Diencephalon (tissue), 1 donor: ENCODE data around the gene SLC4A5. TPM values are rescaled to one million over a fixed set of nuclear protein-coding genes. Genes with fewer than 3 reads are reported as not detected.

Experiments
- small RNA-seq: library from RNA; depleted of rRNA; stranded (forward); fragments of <200 nt; gene quantifications from one replicate; pipeline ENCODE3, GENCODE V24; 2014
- total RNA-seq: library from RNA; depleted of rRNA; stranded (reverse); fragments of >200 nt; gene quantifications from one replicate; pipeline ENCODE4 v1.2.3, GENCODE V29; 2014

The SLC4A5 gene, protein sequence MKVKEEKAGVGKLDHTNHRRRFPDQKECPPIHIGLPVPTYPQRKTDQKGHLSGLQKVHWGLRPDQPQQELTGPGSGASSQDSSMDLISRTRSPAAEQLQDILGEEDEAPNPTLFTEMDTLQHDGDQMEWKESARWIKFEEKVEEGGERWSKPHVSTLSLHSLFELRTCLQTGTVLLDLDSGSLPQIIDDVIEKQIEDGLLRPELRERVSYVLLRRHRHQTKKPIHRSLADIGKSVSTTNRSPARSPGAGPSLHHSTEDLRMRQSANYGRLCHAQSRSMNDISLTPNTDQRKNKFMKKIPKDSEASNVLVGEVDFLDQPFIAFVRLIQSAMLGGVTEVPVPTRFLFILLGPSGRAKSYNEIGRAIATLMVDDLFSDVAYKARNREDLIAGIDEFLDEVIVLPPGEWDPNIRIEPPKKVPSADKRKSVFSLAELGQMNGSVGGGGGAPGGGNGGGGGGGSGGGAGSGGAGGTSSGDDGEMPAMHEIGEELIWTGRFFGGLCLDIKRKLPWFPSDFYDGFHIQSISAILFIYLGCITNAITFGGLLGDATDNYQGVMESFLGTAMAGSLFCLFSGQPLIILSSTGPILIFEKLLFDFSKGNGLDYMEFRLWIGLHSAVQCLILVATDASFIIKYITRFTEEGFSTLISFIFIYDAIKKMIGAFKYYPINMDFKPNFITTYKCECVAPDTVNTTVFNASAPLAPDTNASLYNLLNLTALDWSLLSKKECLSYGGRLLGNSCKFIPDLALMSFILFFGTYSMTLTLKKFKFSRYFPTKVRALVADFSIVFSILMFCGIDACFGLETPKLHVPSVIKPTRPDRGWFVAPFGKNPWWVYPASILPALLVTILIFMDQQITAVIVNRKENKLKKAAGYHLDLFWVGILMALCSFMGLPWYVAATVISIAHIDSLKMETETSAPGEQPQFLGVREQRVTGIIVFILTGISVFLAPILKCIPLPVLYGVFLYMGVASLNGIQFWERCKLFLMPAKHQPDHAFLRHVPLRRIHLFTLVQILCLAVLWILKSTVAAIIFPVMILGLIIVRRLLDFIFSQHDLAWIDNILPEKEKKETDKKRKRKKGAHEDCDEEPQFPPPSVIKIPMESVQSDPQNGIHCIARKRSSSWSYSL
- total RNA-seq: 3.2 TPM

DNA sequence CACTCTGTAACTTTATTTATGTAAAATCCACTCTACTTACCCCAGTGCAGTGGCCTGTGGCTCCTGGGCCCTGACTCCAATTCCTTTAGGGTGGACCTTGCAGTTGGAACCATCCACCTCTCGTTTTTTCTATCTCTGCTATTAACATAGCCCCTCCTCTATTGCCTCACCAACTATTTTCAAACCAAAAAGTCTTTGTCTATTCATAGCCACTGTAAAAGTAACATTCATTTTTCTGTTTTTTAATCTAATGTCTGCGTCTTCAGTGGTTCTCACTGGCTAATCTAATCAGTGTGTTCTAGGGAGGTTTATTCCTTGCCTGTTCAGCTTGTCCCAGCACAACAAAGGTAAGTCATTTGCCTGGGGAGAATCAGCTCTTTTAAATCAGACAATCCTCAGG, at the start of gene SLC4A5:
Gene SLC4A5 (minus strand): TSS at position 101 of the 400 bp plus-strand sequence. CDS start 28,393 bp downstream, outside the sequence.

DNA sequence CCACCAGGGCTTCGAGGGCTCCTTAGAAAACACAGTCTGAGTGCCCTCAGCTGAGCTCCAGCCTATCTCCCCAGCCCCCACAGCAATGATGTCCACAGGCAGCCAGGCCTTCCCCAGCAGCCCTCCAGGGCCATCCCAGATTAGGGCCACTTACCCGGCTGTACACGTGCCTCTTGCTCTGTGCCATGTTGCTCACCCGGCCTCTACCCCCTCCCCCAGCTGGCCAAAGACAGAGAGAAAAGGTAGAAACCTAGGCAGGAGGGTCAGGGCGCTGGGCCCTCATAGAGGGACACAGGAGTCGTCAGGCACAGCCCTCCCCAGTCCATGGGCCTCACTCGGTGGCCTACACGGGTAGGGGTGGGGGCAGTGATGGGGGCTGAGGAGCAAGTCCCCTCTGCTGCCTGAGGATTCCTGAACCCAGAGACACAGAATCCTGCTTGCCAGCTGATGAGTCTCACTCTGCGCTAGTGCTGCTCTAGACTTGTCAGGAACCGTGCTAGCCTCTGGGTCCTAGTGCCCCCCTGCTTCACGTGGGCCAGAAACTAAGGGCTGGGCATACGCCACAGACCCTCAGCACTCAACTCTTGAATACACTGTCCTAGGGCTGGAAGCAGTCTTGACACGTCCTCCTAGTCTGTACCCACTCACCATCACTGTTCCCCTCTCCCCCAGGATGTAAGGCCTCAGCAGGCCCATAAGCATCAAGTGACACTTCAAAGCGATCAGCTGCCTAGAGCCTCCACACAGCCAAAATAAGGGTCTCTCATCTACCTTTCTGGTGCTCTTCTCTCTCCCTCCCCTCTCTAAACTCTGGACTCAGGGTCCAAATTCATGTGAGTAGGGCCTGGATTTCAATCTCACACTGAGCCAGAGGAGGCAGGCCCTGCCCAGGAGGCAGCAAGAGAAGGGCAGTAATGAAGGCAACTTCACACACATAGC, 36.9 kb upstream of the SLC4A5 start, which contains the start of gene DCTN1:
Gene DCTN1 (minus strand): TSS at position 461 of the 939 bp plus-strand sequence. CDS start 274 bp downstream, at position 187.

DNA sequence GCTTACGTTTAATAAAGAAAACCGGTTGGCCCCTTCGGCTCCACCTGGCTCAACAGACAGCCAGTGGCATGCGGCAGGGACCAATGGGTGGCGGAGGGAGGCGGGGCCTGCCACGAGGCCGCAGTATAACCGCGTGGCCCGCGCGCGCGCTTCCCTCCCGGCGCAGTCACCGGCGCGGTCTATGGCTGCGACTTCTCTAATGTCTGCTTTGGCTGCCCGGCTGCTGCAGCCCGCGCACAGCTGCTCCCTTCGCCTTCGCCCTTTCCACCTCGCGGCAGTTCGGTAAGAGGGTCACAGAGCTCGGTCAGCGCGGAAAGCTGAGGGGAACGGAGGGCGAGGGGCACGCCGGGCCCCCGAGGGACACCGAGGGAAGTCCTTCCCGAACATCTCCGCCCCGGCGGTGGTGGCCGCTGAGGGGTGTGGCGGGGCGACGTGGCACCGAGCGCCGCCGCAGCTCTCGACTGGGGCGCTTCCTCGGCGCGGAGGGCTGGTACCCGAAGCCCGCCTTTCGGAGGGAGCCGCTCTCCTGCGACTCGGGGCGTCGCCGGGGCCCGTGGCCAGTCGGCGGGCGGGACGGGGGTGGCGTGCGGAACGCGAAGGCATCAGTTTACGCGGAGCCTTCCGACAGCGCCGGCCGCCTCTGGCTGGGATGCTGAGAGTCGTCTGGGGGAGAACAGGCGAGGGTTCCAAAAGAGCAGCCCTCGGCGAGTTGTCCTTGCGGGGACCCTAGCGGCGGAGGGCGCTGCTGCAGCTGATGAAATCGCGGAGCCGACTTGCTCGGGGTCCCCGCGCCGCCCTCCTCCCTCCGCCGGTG, 144.5 kb downstream of the SLC4A5 start, which contains the start of gene MTHFD2:
Gene MTHFD2 (plus strand): TSS at position 155 of the 814 bp plus-strand sequence. CDS start 27 bp downstream, at position 182.

DNA sequence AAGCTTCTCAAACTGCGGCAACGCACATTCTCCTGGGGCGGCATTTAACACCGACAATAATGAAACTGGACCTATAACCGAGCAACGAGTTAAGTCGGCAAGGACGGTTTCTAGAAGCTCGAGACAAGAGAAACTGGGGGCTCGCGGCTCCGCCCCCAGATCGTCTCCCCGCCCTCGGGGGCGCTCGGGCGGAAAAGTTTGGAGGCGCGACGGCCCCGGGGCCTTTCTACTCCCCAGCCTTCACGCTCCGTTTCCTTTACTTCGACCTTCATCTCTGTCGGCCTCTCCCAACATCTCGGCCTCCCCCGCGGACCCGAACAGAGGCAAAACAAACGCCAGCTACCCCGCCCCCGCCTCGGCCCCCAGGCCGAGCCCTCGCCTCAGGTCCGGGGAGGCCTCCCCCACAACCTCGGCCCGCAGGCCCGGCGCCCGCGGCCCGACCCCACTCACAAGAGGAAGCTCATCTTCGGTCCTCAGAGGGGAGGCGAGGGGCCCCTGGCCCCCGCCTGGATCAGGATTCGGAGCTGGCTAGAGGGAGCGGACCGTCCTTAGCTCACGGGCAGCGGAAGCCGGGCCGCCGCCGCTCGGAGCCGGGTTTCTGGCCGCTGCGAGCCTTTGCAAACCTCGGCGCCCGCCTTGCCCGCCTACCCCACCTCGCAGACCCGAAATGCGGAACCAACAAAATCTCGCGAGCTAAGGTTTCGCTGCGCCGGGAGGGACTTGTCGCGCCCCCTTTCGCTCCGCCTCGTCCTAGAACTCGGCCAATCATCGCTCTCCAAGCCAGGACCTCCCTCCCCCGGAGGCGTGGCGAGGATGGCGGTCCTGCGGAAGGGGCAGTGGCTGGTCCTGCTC, 164.8 kb downstream of the SLC4A5 start, which contains the start of gene MOB1A:
Gene MOB1A (minus strand): TSS at position 669 of the 852 bp plus-strand sequence. CDS start 205 bp downstream, at position 464.

Small RNA genes within 50 kb of the gene (small RNA-seq; reads per million reads assigned to genes)
- not detected for gene RNU6-542P
- gene TAF13P2: not detected

Other genes with a start within 250 kb of the SLC4A5 start
- 45.2 TPM for gene BOLA3, start 195.5 kb downstream of the SLC4A5 start, total RNA-seq
- gene MOB1A, start 164.5 kb downstream of the SLC4A5 start, total RNA-seq: 52.4 TPM
- 31.1 TPM for gene MTHFD2, start 144.8 kb downstream of the SLC4A5 start, total RNA-seq
- gene DCTN1, start 36.9 kb upstream of the SLC4A5 start, total RNA-seq: 159 TPM
- 0.92 TPM for gene C2orf81, start 78.2 kb upstream of the SLC4A5 start, total RNA-seq
- 34.4 TPM for gene WDR54, start 78.3 kb upstream of the SLC4A5 start, total RNA-seq
- 11.1 TPM for gene RTKN, start 98.5 kb upstream of the SLC4A5 start, total RNA-seq
- gene INO80B, start 111.7 kb upstream of the SLC4A5 start, total RNA-seq: 10.1 TPM
- 26.5 TPM for gene WBP1, start 115.0 kb upstream of the SLC4A5 start, total RNA-seq
- gene MOGS, start 122.0 kb upstream of the SLC4A5 start, total RNA-seq: 23.1 TPM
- gene MRPL53, start 129.3 kb upstream of the SLC4A5 start, total RNA-seq: 15.0 TPM
- gene CCDC142, start 139.6 kb upstream of the SLC4A5 start, total RNA-seq: 31.1 TPM
- 11.8 TPM for gene TTC31, start 139.7 kb upstream of the SLC4A5 start, total RNA-seq
- not detected for gene LBX2, start 156.2 kb upstream of the SLC4A5 start, total RNA-seq
- 9.5 TPM for gene PCGF1, start 164.3 kb upstream of the SLC4A5 start, total RNA-seq
- gene TLX2, start 171.0 kb upstream of the SLC4A5 start, total RNA-seq: not detected
- not detected for gene DQX1, start 182.8 kb upstream of the SLC4A5 start, total RNA-seq
- 48.2 TPM for gene AUP1, start 186.3 kb upstream of the SLC4A5 start, total RNA-seq
- gene HTRA2, start 186.5 kb upstream of the SLC4A5 start, total RNA-seq: 46.1 TPM
- gene LOXL3, start 210.5 kb upstream of the SLC4A5 start, total RNA-seq: 6.7 TPM
- 5.3 TPM for gene DOK1, start 211.3 kb upstream of the SLC4A5 start, total RNA-seq